ENCODE data around the gene OSM.

Gene OSM

DNA sequence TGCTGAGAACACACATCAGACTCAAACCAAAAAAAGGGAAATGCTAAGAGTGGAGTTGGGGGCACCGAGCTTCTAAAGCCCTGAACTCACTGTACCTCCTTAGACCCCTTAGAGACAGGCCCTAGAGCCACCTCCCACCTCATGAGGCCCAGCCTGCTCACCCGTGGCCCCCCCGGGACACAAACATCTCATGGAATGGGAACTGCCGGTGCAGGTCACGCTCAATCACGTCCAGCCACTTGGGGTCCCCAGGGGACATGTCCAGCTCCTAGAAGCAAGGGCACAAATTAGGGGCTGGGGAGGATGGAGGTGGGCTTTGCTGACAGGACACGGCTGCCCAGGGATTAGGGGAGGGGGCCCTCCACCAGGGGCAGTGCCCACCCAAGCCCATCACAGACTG, 28.9 kb upstream of the OSM start:
- Histone ChIP-seq H3K79me2 (no peaks in the 10 kb centered on the region), H3K36me3 (ENCODE audit: control insufficient read depth, insufficient read depth, low read length) (no peaks in the 10 kb centered on the region), H3K9ac (no peak overlapping the region), H3K4me2 (ENCODE audit: low read length) (no peak overlapping the region), H3K9me3 (ENCODE audit: control insufficient read depth, low read length) (no peaks in the 10 kb centered on the region), H3K4me1 (peaks cover 21% of the 10 kb centered on the region), H3K27ac (no peak overlapping the region), H2AFZ (no peak overlapping the region), H3K27me3 (ENCODE audit: control insufficient read depth, insufficient read depth, low read length) (no peaks in the 10 kb centered on the region), H3K4me3 (ENCODE audit: low read depth, low read length) (no peak overlapping the region)
- TF ChIP-seq, protein P1, sequence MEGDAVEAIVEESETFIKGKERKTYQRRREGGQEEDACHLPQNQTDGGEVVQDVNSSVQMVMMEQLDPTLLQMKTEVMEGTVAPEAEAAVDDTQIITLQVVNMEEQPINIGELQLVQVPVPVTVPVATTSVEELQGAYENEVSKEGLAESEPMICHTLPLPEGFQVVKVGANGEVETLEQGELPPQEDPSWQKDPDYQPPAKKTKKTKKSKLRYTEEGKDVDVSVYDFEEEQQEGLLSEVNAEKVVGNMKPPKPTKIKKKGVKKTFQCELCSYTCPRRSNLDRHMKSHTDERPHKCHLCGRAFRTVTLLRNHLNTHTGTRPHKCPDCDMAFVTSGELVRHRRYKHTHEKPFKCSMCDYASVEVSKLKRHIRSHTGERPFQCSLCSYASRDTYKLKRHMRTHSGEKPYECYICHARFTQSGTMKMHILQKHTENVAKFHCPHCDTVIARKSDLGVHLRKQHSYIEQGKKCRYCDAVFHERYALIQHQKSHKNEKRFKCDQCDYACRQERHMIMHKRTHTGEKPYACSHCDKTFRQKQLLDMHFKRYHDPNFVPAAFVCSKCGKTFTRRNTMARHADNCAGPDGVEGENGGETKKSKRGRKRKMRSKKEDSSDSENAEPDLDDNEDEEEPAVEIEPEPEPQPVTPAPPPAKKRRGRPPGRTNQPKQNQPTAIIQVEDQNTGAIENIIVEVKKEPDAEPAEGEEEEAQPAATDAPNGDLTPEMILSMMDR (IDR thresholded peaks at IDR 0.05) = no peak

DNA sequence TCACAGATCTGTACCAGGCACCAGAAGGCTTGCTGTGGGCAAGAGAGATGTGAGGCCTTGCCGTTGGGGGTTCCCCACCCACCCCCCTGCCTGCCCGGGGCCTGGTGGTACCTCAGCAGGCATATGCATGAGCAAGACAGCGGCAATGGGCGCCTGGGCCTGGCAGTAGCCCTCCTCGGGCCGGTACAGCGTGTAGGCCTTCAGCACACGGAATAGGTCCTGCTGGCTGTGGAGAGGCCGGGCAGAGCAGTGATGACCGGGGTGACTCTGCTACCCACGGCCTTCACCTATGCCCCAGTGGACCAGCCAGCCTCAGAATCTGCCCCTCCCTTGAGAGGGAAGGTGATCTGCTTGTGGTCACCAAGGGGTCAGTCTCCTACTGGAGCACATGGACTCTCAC, 28.2 kb upstream of the OSM start:
- H3K4me2 ChIP-seq (ENCODE audit: low read length) = no peak overlapping the region
- no peak overlapping the region for H3K27ac ChIP-seq
- no peak overlapping the region for H2AFZ ChIP-seq
- TF ChIP-seq, protein P1 (IDR thresholded peaks at IDR 0.05) = no peak
- H3K4me1 ChIP-seq = peaks cover 27% of the 10 kb centered on the region
- H3K9ac ChIP-seq = no peak overlapping the region
- no peaks in the 10 kb centered on the region for H3K36me3 ChIP-seq (ENCODE audit: control insufficient read depth, insufficient read depth, low read length)
- no peaks in the 10 kb centered on the region for H3K79me2 ChIP-seq
- no peaks in the 10 kb centered on the region for H3K27me3 ChIP-seq (ENCODE audit: control insufficient read depth, insufficient read depth, low read length)
- H3K4me3 ChIP-seq (ENCODE audit: low read depth, low read length) = no peak overlapping the region
- H3K9me3 ChIP-seq (ENCODE audit: control insufficient read depth, low read length) = no peaks in the 10 kb centered on the region

DNA sequence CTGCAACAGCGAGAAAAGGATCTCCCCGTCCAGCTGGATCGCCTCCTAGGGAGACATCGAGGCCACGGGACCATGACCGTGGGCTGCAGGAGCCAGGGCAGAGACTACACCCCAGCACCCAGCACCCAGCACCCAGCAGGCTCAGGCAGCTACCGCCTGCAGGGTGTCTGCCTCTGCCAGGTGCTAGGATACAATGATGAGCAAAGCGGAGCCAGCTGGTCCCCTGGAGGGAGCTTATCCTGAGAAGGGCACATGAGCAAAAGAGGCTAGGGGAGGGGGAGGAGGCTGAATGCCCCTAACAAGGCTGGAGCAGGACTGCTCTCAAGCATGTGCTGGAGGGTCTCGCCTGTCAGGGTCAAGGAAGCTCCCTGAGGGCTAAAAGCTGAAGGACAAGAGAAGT, 27.4 kb upstream of the OSM start:
- Histone ChIP-seq H3K4me3 (ENCODE audit: low read depth, low read length) (no peak overlapping the region), H3K27me3 (ENCODE audit: control insufficient read depth, insufficient read depth, low read length) (no peaks in the 10 kb centered on the region), H3K27ac (no peak overlapping the region), H3K9ac (no peak overlapping the region), H3K79me2 (no peaks in the 10 kb centered on the region), H3K4me1 (peaks cover 26% of the 10 kb centered on the region), H2AFZ (no peak overlapping the region), H3K4me2 (ENCODE audit: low read length) (no peak overlapping the region), H3K36me3 (ENCODE audit: control insufficient read depth, insufficient read depth, low read length) (no peaks in the 10 kb centered on the region), H3K9me3 (ENCODE audit: control insufficient read depth, low read length) (no peaks in the 10 kb centered on the region)
- TF ChIP-seq, protein P1 (IDR thresholded peaks at IDR 0.05) = no peak

DNA sequence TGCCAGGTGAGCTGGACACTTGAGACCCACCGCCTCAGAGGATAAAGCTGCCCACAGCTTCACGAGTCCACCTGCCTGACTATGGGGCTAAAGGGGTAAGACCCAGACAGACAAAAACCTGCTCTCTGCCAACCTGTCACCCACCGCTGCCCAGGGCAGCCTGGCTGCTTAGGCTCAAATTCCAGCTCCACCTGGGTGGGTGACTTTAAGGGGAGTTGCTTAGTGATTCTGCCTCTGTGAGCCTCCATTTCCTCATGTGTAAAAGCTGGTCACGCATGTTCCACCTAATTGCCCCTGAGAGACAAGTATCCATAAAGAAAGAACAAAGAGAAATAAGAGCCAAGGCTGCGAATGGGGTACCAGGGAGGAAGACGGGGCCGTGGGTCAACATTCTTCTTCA, 26.4 kb upstream of the OSM start:
- Histone ChIP-seq H3K9ac (no peak overlapping the region), H3K27ac (peak overlapping the region; percentile 98), H3K36me3 (ENCODE audit: control insufficient read depth, insufficient read depth, low read length) (no peaks in the 10 kb centered on the region), H3K4me1 (peaks cover 22% of the 10 kb centered on the region), H3K9me3 (ENCODE audit: control insufficient read depth, low read length) (no peaks in the 10 kb centered on the region), H3K79me2 (no peaks in the 10 kb centered on the region), H3K4me3 (ENCODE audit: low read depth, low read length) (no peak overlapping the region), H2AFZ (no peak overlapping the region), H3K4me2 (ENCODE audit: low read length) (no peak overlapping the region), H3K27me3 (ENCODE audit: control insufficient read depth, insufficient read depth, low read length) (no peaks in the 10 kb centered on the region)
- TF ChIP-seq, protein P1 (IDR thresholded peaks at IDR 0.05) = no peak

DNA sequence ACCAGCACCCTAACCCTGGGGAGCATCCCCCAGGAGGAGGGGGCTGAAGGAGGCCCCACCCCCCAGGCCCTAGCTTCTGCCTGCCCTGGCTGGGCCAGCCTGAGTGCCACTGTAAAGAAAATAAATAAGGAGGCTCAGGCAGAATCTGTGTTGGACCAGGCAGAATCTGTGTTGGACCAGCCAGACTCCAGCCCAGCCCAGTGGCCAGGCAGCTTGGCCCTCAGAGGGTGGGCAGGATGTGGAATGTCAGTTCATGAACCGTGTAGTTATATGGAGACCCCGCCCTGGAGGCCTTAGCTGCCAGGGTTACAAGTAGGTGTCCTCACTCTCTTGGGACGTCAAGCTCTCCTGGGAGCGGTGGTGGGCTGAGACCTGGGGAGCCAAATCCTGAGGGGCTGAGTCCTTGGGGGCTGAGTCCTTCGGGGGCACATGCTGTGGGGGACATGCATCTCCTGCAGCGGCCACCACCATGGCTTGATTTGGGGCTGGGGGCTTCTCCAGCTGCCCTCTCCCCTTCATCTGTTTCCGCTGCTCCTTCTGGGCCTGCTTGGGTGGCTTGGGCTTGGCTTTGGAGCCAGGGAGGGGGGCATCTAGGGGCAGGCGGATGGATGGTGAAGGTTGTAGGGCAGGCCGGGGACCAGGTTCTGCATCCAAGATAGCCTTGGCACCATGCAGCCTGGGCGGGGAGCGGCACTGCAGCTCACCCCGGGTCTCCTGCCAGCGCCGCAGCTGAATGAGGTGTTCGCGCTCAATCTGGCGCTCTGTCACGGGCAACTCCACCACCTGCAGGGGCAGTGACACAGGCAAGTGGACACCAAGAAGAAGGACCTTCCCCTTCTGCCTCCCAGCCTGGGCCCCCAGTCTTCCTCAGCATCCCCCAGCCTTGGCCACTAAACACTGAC, 25.7 kb upstream of the OSM start:
- peaks cover 22% of the 10 kb centered on the region for H3K4me1 ChIP-seq
- TF ChIP-seq, protein P1 (IDR thresholded peaks at IDR 0.05) = no peak
- no peaks in the 10 kb centered on the region for H3K9me3 ChIP-seq (ENCODE audit: control insufficient read depth, low read length)
- no peak overlapping the region for H2AFZ ChIP-seq
- no peaks in the 10 kb centered on the region for H3K79me2 ChIP-seq
- H3K36me3 ChIP-seq (ENCODE audit: control insufficient read depth, insufficient read depth, low read length) = no peaks in the 10 kb centered on the region
- H3K9ac ChIP-seq = peak overlapping the region; percentile 4
- H3K27ac ChIP-seq = peak overlapping the region; percentile 98
- no peak overlapping the region for H3K4me3 ChIP-seq (ENCODE audit: low read depth, low read length)
- no peak overlapping the region for H3K4me2 ChIP-seq (ENCODE audit: low read length)
- no peaks in the 10 kb centered on the region for H3K27me3 ChIP-seq (ENCODE audit: control insufficient read depth, insufficient read depth, low read length)
